RWPE2 (cell line): ENCODE data around the gene LONRF2.
"Not testable (repeated sequence)": the region's sequence is repeated elsewhere in the genome, so short reads cannot be mapped to it uniquely, and the experiment has no call there.

ENCODE experiments used
- ATAC-seq: fragments of 200-7000 bp; cut with Tn5 transposase; 3 replicates; pipeline ENCODE4 v1.9.1; 2021; ENCODE audit warnings: low read depth
- DNase-seq: peaks from one replicate; pipeline ENCODE4 v3.0.0-alpha.2; 2020; ENCODE audit warnings: low spot score
- H3K27ac ChIP-seq: fragments of 450-650 bp; 2 replicates; pipeline ENCODE4 v1.5.1; 2017; ENCODE audit warnings: mild to moderate bottlenecking; ENCODE audit not compliant: poor library complexity, severe bottlenecking
- H3K27me3 ChIP-seq: fragments of 250-450 bp; sonication (Bioruptor Pico); 2 replicates; pipeline ENCODE4 v1.5.1; 2021; ENCODE audit warnings: mild to moderate bottlenecking, moderate library complexity; ENCODE audit not compliant: insufficient read depth, poor library complexity, severe bottlenecking
- H3K36me3 ChIP-seq: fragments of 250-450 bp; sonication (Bioruptor Pico); 2 replicates; pipeline ENCODE4 v1.5.1; 2020; ENCODE audit warnings: low read depth, mild to moderate bottlenecking, moderate library complexity
- H3K4me1 ChIP-seq: fragments of 250-450 bp; sonication (Bioruptor Pico); 2 replicates; pipeline ENCODE4 v1.5.1; 2021; ENCODE audit warnings: mild to moderate bottlenecking, moderate library complexity; ENCODE audit not compliant: insufficient read depth, poor library complexity, severe bottlenecking
- H3K4me3 ChIP-seq: fragments of 250-450 bp; sonication (Bioruptor Pico); 2 replicates; pipeline ENCODE4 v1.5.1; 2021; ENCODE audit warnings: mild to moderate bottlenecking, moderate library complexity; ENCODE audit not compliant: severe bottlenecking
- H3K9me3 ChIP-seq: fragments of 250-450 bp; sonication (Bioruptor Pico); 2 replicates; pipeline ENCODE4 v1.5.1; 2021; ENCODE audit warnings: mild to moderate bottlenecking, moderate library complexity; ENCODE audit not compliant: severe bottlenecking
- TF ChIP-seq, protein P1 (sequence below): fragments of 450-650 bp; IDR thresholded peaks from one replicate; pipeline ENCODE4 v1.5.1; 2017; ENCODE audit warnings: mild to moderate bottlenecking, moderate library complexity; ENCODE audit not compliant: poor library complexity, severe bottlenecking

LONRF2 gene

DNA sequence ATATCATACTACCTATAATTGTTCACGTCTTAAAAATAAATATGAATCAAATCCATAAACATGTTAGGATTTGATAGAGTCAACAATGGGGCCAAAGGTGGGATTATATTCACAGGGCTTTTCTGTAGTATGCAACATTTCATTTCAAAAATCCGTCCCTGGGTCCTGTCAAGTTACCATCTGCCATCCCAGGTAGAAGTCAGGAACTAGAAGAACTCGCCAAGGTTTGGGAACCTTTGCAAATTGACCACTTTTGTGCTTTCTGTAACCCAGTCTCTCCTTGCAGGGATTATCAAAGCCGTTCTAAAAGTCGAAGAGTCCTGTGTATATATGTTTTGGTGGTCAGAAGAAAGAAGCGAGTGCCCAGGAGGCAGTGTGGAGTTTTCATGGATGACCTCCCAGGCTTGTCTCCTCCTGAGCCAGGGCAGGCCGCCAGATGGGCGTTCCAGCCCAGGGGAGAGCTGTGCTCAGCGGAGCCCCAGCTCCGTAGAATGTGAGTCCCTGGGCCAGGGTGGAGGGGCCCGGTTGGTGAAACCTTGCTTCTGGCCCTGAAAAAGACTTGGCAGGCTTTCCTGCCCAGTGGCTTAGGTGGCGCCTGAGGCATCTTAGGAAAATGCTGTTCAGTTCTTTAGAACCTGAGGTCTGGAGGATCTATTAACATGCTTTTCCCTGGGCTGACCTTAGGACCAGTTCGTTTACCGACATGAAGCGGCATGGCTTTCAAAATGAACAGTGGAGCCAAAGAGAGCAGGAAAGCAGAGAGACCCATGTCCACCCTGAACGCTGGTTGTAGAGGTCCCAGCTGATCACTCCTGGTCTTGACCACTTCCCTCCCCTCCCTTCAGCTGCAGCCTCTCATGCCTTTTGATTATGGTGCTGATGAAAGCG, 69.2 kb downstream of the LONRF2 start:
- ATAC-seq: no peak
- TF ChIP-seq, protein P1, sequence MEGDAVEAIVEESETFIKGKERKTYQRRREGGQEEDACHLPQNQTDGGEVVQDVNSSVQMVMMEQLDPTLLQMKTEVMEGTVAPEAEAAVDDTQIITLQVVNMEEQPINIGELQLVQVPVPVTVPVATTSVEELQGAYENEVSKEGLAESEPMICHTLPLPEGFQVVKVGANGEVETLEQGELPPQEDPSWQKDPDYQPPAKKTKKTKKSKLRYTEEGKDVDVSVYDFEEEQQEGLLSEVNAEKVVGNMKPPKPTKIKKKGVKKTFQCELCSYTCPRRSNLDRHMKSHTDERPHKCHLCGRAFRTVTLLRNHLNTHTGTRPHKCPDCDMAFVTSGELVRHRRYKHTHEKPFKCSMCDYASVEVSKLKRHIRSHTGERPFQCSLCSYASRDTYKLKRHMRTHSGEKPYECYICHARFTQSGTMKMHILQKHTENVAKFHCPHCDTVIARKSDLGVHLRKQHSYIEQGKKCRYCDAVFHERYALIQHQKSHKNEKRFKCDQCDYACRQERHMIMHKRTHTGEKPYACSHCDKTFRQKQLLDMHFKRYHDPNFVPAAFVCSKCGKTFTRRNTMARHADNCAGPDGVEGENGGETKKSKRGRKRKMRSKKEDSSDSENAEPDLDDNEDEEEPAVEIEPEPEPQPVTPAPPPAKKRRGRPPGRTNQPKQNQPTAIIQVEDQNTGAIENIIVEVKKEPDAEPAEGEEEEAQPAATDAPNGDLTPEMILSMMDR: no peak
- Histone ChIP-seq H3K36me3 (no peaks in the 10 kb centered on the region), H3K4me3 (no peak overlapping the region), H3K27ac (no peak overlapping the region), H3K27me3 (no peaks in the 10 kb centered on the region), H3K9me3 (no peaks in the 10 kb centered on the region), H3K4me1 (no peaks in the 10 kb centered on the region)
- DNase-seq: no peak

DNA sequence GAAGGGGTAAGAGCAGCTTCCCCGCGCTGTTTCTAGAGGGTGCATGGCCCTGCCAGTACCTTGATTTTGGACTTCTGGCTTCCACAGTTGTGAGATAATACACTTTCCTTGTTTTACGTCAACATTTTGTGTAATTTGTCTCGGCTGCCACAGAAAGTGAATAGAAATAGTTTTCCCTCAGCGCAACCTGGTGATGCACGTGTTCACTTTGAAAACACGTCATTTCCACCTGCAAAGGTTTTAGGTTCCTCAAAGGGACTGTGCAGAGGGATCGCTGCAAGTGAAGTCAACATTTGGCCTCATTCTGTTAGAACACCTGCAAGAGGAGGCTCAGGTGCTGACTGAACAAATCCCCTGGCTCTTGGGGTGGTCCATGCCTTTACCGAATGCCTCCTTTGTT, 71.7 kb downstream of the LONRF2 start:
- DNase-seq (no peak), ATAC-seq (no peak)
- TF ChIP-seq, protein P1: no peak
- Histone ChIP-seq H3K36me3 (no peaks in the 10 kb centered on the region), H3K4me1 (no peaks in the 10 kb centered on the region), H3K4me3 (no peak overlapping the region), H3K27ac (no peak overlapping the region), H3K27me3 (no peaks in the 10 kb centered on the region), H3K9me3 (no peaks in the 10 kb centered on the region)

DNA sequence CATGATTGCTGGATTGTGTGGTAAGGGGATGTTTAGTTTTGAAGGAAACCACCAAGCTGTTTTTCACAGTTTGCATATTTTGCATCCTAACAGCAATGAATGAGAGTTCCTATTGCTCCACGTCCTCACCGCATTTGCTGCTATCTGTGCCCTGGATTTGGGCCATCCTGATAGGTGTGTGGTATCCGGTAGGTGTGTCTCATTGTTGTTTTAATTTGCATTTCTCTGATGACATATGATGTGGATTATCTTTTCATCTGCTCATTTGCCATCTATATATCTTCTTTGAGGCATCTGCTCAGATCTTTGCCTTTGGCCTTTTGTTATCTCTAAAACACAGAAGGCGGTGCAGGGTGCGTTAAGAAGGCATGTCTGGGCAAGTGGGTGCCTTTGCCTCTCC, 73.3 kb downstream of the LONRF2 start:
- TF ChIP-seq, protein P1: no peak
- Histone ChIP-seq H3K36me3 (no peaks in the 10 kb centered on the region), H3K4me3 (no peak overlapping the region), H3K9me3 (no peaks in the 10 kb centered on the region), H3K27me3 (no peaks in the 10 kb centered on the region), H3K27ac (no peak overlapping the region), H3K4me1 (no peaks in the 10 kb centered on the region)
- DNase-seq: no peak
- no peak for ATAC-seq

DNA sequence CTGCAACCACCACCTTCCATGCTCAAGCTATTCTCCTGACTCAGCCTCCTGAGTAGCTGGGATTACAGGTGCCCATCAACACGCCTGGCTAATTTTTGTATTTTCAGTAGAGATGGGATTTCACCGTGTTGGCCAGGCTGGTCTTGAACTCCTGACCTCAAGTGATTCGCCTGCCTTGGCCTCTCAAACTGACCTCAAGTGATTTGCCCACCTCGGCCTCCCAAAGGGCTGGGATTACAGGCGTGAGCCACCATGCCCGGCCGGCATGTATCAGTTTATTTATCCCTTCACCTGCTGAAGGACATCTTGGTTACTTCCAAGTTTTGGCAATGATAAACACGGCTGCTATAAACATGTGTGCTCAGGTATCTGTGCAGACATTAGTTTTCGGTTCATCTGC, 73.7 kb downstream of the LONRF2 start:
- ATAC-seq, H3K4me3 ChIP-seq, H3K36me3 ChIP-seq, H3K4me1 ChIP-seq, H3K9me3 ChIP-seq, DNase-seq, H3K27ac ChIP-seq, H3K27me3 ChIP-seq: not testable (repeated sequence)

DNA sequence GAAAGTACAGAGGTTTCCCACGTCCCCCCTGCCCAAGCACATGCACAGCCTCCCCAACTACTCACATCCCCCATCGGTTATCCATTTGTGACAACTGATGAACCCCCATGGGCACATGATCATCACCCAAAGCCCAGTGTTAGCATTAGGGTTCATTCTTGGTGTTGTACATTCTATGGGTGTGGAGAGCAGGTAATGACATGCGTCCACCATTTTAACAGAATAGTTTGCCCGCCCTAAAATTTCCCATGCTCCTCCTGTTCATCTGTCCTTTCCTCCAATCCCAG, 74.3 kb downstream of the LONRF2 start:
- DNase-seq (no peak), ATAC-seq (no peak)
- Histone ChIP-seq H3K4me1 (no peaks in the 10 kb centered on the region), H3K9me3 (no peaks in the 10 kb centered on the region), H3K4me3 (no peak overlapping the region), H3K27me3 (no peaks in the 10 kb centered on the region), H3K27ac (no peak overlapping the region), H3K36me3 (no peaks in the 10 kb centered on the region)
- TF ChIP-seq, protein P1: no peak
